Vagina (tissue), 2 donors: ENCODE measurements around the gene IL1R2. TPM values are rescaled to one million over a fixed set of nuclear protein-coding genes. Genes with fewer than 3 reads are reported as not detected.
A peak's percentile ranks its signal among the peaks of the same experiment; 100 is the strongest.

ENCODE experiments used
- DNase-seq, 2 donors: peaks; one replicate each; pipeline ENCODE4 v3.0.0-alpha.2; 2017; ENCODE audit errors: extremely low spot score in 2 of 2
- H3K27ac ChIP-seq: fragments of 200-600 bp; sonication (generic); one replicate; pipeline ENCODE4 v1.5.1; 2019
- H3K27me3 ChIP-seq: fragments of 200-600 bp; sonication (generic); one replicate; pipeline ENCODE4 v1.5.1; 2019
- H3K36me3 ChIP-seq, 2 donors: fragments of 200-600 bp; sonication (generic); one replicate each; pipeline ENCODE4 v1.5.1; 2017 to 2019
- H3K4me1 ChIP-seq: fragments of 200-600 bp; sonication (generic); one replicate; pipeline ENCODE4 v1.5.1; 2019
- H3K4me3 ChIP-seq, 2 donors: fragments of 200-600 bp; sonication (generic); 1 replicate in 1 of 2; 2 replicates in 1 of 2; pipeline ENCODE4 v1.5.1; 2016 to 2019
- H3K9me3 ChIP-seq: fragments of 200-600 bp; sonication (generic); one replicate; pipeline ENCODE4 v1.5.1; 2019
- CTCF ChIP-seq, 3 experiments: fragments of 450-650 bp in 2 of 3; fragments of 200-600 bp in 1 of 3; sonication (generic) in 1 of 3; IDR thresholded peaks; one replicate each; pipeline ENCODE4 v1.5.1; 2017 to 2019; ENCODE audit warnings: antibody characterized with exemption in 3 of 3, mild to moderate bottlenecking in 2 of 3, moderate library complexity in 2 of 3
- POLR2A ChIP-seq, 2 donors: fragments of 450-650 bp; IDR thresholded peaks; one replicate each; pipeline ENCODE4 v1.6.1; 2017; ENCODE audit warnings: antibody characterized with exemption in 2 of 2, mild to moderate bottlenecking in 2 of 2, moderate library complexity in 2 of 2
- POLR2AphosphoS5 ChIP-seq, 2 donors: sonication (generic); formaldehyde crosslinking; IDR thresholded peaks; one replicate each; pipeline ENCODE4 v1.9.0; 2017; ENCODE audit warnings: antibody characterized with exemption in 2 of 2, mild to moderate bottlenecking in 2 of 2, low read depth in 1 of 2; ENCODE audit not compliant: insufficient read depth in 1 of 2
- intact Hi-C: fragments of 100-400 bp; cut with DNase I; formaldehyde crosslinking; loops from one replicate; pipeline ENCODE4 v1.15.1; 2023
- total RNA-seq: library from RNA; depleted of rRNA; stranded (reverse); fragments of >200 nt; gene quantifications from one replicate; pipeline ENCODE4 v1.2.3, GENCODE V29; 2016

The IL1R2 gene
- total RNA-seq, 1 donor from 2014 or later, result 63.3 TPM

DNA sequence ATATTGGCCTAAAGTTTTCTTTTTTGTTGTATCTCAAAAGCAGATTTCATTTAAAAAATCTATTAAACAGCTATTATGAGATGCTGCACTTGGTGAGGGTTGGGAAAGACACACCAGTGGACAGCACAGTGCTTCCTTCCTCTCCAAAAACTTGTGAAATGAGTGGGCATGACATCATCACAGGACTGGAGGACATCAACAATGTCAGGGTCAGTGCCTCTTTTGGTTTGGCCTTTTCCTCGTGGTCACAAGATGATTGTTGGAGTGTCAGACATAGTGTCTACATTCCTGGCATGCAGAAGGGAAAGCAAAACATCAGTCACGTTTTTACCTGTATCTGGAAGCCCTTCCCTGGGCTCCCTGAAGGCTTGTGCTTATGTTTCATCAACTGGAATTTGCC, 49.6 kb downstream of the IL1R2 start:
- Histone ChIP-seq H3K9me3 (no peaks in the 10 kb centered on the region), H3K4me3 (no peak overlapping the region), H3K36me3 (no peaks in the 10 kb centered on the region), H3K4me1 (peaks cover 51% of the 10 kb centered on the region), H3K27ac (peak overlapping the region; percentile 58), H3K27me3 (no peaks in the 10 kb centered on the region)
- intact Hi-C loops, result no loop called here
- peak in 1 of 2 donors; percentile 89 for DNase-seq
- TF ChIP-seq POLR2AphosphoS5 (IDR thresholded peaks at IDR 0.05; ENCODE audit: insufficient read depth in 1 of 2, low read depth in 1 of 2) (no peak), POLR2A (IDR thresholded peaks at IDR 0.05) (no peak), CTCF (IDR thresholded peaks at IDR 0.05) (no peak)

GRCh38 chr2:102042196-102043081, 50.7 kb downstream of the IL1R2 start:
- no peak for DNase-seq
- Histone ChIP-seq H3K9me3 (no peaks in the 10 kb centered on the region), H3K36me3 (no peaks in the 10 kb centered on the region), H3K27ac (peak overlapping the region; percentile 58), H3K27me3 (no peaks in the 10 kb centered on the region), H3K4me3 (no peak overlapping the region), H3K4me1 (peaks cover 51% of the 10 kb centered on the region)
- TF ChIP-seq POLR2A (IDR thresholded peaks at IDR 0.05), result no peak
- no peak for TF ChIP-seq CTCF (IDR thresholded peaks at IDR 0.05)
- TF ChIP-seq POLR2AphosphoS5 (IDR thresholded peaks at IDR 0.05; ENCODE audit: insufficient read depth in 1 of 2, low read depth in 1 of 2), result no peak
- intact Hi-C loops, result no loop called here

DNA sequence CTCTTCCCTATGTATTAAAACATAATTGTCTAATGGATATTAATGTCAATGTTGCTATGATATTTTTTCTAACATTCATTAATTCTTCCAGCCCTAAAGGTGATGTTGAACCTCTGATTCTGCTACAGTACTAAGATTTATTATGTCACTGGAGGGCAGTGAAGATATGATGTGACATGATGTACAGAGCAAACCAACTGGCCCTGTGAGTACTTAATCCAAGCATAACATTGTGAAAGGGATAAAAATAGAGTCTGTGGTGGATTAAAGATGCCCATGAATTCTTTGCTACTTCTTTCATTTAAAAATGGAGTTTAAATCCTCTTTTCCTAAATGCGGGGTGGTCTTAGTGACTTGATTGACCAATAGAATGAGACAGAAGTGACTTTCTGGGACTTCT, 51.8 kb downstream of the IL1R2 start:
- no peak for DNase-seq
- intact Hi-C loops, result no loop called here
- no peaks in the 10 kb centered on the region for H3K9me3 ChIP-seq
- no peak overlapping the region for H3K4me3 ChIP-seq
- H3K36me3 ChIP-seq, result no peaks in the 10 kb centered on the region
- H3K27ac ChIP-seq, result no peak overlapping the region
- H3K4me1 ChIP-seq, result peaks cover 48% of the 10 kb centered on the region
- TF ChIP-seq POLR2AphosphoS5 (IDR thresholded peaks at IDR 0.05; ENCODE audit: insufficient read depth in 1 of 2, low read depth in 1 of 2) (no peak), POLR2A (IDR thresholded peaks at IDR 0.05) (no peak), CTCF (IDR thresholded peaks at IDR 0.05) (no peak)
- H3K27me3 ChIP-seq, result no peaks in the 10 kb centered on the region

DNA sequence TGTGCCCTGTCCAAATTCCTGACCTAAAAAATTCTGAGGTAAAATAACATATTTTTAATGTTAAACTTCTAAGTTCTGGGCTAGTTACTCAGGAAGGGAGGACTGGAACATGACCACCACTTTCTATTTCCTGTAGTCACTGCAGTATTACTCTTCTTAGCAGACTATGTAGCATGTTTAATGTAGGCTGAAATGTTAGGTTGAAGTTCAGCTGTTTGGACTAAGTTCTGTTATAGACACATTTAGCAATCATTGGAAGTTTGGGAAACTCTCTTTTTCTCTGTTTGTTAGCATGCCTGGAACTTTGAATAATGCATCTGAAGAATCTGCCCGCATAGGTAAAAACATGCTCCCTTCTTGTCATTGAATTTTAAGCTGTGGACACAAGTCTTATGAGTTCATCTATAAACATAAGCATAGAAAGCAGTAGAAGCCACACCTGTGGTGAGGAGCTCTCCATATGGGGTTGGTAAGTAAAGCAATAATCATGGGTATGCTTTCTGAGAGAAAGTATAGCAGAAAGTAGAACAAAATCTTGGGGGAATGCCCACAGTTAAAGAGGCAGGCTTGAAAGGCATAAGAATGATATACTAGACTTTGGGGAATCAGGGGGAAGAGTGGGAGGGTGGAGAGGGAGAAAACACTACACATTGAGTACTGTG, 52.6 kb downstream of the IL1R2 start:
- intact Hi-C loops, result no loop called here
- Histone ChIP-seq H3K9me3 (no peaks in the 10 kb centered on the region), H3K27ac (no peak overlapping the region), H3K36me3 (no peaks in the 10 kb centered on the region), H3K4me3 (no peak overlapping the region), H3K4me1 (peaks cover 55% of the 10 kb centered on the region), H3K27me3 (no peaks in the 10 kb centered on the region)
- no peak for TF ChIP-seq POLR2AphosphoS5 (IDR thresholded peaks at IDR 0.05; ENCODE audit: insufficient read depth in 1 of 2, low read depth in 1 of 2)
- TF ChIP-seq POLR2A (IDR thresholded peaks at IDR 0.05), result no peak
- TF ChIP-seq CTCF (IDR thresholded peaks at IDR 0.05), result no peak
- no peak for DNase-seq
